ENCODE data around the gene VCL.

VCL gene

DNA sequence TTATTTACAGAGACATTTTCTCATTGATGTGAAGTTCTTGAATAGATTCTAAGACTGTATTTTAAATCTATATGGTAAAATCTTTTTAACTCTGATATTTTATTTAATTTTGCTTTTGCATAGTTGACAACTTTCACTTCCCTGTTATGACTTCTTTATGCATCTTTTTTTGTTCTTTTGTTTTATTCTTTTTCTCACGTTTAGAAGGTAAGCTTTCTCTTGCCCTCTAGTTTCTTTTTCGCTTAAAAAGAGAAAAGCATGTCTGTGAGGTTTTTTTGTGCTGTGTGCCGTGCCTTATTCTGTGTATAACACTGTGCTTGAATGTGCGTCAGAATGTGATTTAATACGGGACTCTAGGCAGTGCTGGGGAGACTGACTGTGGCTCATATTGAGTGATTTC lies 78.0 kb downstream of the VCL start:
- no peak for DNase-seq (ENCODE audit: low read depth in 1 of 2, low spot score in 1 of 2)
- Histone ChIP-seq H3K4me3 (replicated peaks; ENCODE audit: insufficient read depth, low read length) (no peak overlapping the region), H3K27me3 (ENCODE audit: insufficient read depth, poor library complexity, severe bottlenecking) (no peaks in the 10 kb centered on the region), H3K27ac (replicated peaks) (no peak overlapping the region)
- TF ChIP-seq POLR2AphosphoS5 (IDR thresholded peaks at IDR 0.05; ENCODE audit: low read depth) (no peak), SPI1 (IDR thresholded peaks at IDR 0.05; ENCODE audit: borderline replicate concordance, low read depth) (no peak), GABPA (IDR thresholded peaks at IDR 0.05; ENCODE audit: low read depth) (no peak)
- TF ChIP-seq, protein P1, sequence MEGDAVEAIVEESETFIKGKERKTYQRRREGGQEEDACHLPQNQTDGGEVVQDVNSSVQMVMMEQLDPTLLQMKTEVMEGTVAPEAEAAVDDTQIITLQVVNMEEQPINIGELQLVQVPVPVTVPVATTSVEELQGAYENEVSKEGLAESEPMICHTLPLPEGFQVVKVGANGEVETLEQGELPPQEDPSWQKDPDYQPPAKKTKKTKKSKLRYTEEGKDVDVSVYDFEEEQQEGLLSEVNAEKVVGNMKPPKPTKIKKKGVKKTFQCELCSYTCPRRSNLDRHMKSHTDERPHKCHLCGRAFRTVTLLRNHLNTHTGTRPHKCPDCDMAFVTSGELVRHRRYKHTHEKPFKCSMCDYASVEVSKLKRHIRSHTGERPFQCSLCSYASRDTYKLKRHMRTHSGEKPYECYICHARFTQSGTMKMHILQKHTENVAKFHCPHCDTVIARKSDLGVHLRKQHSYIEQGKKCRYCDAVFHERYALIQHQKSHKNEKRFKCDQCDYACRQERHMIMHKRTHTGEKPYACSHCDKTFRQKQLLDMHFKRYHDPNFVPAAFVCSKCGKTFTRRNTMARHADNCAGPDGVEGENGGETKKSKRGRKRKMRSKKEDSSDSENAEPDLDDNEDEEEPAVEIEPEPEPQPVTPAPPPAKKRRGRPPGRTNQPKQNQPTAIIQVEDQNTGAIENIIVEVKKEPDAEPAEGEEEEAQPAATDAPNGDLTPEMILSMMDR (IDR thresholded peaks at IDR 0.05; ENCODE audit: insufficient read depth, low read length) = no peak
- TF ChIP-seq, protein P2, sequence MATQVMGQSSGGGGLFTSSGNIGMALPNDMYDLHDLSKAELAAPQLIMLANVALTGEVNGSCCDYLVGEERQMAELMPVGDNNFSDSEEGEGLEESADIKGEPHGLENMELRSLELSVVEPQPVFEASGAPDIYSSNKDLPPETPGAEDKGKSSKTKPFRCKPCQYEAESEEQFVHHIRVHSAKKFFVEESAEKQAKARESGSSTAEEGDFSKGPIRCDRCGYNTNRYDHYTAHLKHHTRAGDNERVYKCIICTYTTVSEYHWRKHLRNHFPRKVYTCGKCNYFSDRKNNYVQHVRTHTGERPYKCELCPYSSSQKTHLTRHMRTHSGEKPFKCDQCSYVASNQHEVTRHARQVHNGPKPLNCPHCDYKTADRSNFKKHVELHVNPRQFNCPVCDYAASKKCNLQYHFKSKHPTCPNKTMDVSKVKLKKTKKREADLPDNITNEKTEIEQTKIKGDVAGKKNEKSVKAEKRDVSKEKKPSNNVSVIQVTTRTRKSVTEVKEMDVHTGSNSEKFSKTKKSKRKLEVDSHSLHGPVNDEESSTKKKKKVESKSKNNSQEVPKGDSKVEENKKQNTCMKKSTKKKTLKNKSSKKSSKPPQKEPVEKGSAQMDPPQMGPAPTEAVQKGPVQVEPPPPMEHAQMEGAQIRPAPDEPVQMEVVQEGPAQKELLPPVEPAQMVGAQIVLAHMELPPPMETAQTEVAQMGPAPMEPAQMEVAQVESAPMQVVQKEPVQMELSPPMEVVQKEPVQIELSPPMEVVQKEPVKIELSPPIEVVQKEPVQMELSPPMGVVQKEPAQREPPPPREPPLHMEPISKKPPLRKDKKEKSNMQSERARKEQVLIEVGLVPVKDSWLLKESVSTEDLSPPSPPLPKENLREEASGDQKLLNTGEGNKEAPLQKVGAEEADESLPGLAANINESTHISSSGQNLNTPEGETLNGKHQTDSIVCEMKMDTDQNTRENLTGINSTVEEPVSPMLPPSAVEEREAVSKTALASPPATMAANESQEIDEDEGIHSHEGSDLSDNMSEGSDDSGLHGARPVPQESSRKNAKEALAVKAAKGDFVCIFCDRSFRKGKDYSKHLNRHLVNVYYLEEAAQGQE (IDR thresholded peaks at IDR 0.05; ENCODE audit: insufficient replicate concordance, low read depth) = no peak

DNA sequence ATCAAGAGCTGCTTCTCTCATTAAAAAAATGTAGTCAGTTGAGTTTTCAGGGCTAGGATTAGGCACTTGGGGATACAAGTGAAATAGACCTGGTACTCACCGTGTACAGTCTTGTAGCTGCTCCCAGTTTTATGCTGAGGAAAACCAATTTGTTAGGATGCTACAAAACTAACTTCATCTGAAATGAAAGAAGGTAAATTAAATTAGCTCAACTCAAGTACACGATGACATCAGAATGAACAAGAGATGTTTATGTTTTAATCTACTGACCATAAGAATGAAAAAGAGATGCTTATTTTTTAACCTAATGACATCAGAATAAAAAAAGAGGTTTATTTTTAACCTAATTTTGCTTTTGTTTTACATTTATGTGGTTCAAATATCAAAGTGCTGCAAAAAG lies 79.0 kb downstream of the VCL start:
- no peak overlapping the region for H3K27ac ChIP-seq (replicated peaks)
- TF ChIP-seq, protein P1 (IDR thresholded peaks at IDR 0.05; ENCODE audit: insufficient read depth, low read length) = no peak
- TF ChIP-seq, protein P2 (IDR thresholded peaks at IDR 0.05; ENCODE audit: insufficient replicate concordance, low read depth) = no peak
- TF ChIP-seq GABPA (IDR thresholded peaks at IDR 0.05; ENCODE audit: low read depth) (no peak), SPI1 (IDR thresholded peaks at IDR 0.05; ENCODE audit: borderline replicate concordance, low read depth) (no peak), POLR2AphosphoS5 (IDR thresholded peaks at IDR 0.05; ENCODE audit: low read depth) (no peak)

DNA sequence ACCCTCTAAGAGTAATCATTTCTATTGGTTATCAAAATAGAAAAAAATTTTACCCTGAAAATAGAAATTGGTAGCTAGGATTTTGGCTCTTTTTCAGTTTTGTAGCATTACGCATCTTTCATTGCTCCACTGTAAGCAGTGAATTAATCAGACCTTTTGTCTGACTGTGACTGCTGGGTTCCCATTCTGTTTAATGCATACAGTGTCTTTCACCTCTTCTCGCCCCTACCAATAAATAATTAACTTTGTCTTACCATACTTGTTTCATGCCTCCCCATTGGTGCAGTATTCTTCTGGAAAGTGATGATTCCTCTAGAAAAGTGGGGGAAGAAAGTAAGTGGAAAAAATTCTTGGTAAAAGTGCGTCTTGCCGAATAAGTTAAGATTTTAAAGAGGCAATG lies 79.5 kb downstream of the VCL start:
- H3K4me3 ChIP-seq (replicated peaks; ENCODE audit: insufficient read depth, low read length) = no peak overlapping the region
- TF ChIP-seq, protein P2 (IDR thresholded peaks at IDR 0.05; ENCODE audit: insufficient replicate concordance, low read depth) = no peak
- TF ChIP-seq, protein P1 (IDR thresholded peaks at IDR 0.05; ENCODE audit: insufficient read depth, low read length) = no peak
- TF ChIP-seq GABPA (IDR thresholded peaks at IDR 0.05; ENCODE audit: low read depth) = no peak
- TF ChIP-seq POLR2AphosphoS5 (IDR thresholded peaks at IDR 0.05; ENCODE audit: low read depth) = no peak
- TF ChIP-seq SPI1 (IDR thresholded peaks at IDR 0.05; ENCODE audit: borderline replicate concordance, low read depth) = no peak
- no peak for DNase-seq (ENCODE audit: low read depth in 1 of 2, low spot score in 1 of 2)
- H3K27me3 ChIP-seq (ENCODE audit: insufficient read depth, poor library complexity, severe bottlenecking) = no peaks in the 10 kb centered on the region
- no peak overlapping the region for H3K27ac ChIP-seq (replicated peaks)

More for the DNA sequence above, 79.0 kb downstream of the VCL start:
- H3K4me3 ChIP-seq (replicated peaks; ENCODE audit: insufficient read depth, low read length) = no peak overlapping the region
- DNase-seq (ENCODE audit: low read depth in 1 of 2, low spot score in 1 of 2) = no peak
- no peaks in the 10 kb centered on the region for H3K27me3 ChIP-seq (ENCODE audit: insufficient read depth, poor library complexity, severe bottlenecking)

Measured in HL-60 (cell line).